ENCODE results near the gene TANK. TPM values are rescaled to one million over a fixed set of nuclear protein-coding genes. Genes with fewer than 3 reads are reported as not detected.

Gene TANK
- total and polyA plus RNA-seq, 2 donors (not counting 1 experiment from before 2014, with no cell fraction given): 96.4 to 104 TPM

GRCh38 chr2:161166538-161167409 lies 6.5 kb downstream of the TANK start:
- H3K27ac ChIP-seq (ENCODE audit: insufficient read depth, low read length): no peak overlapping the region

GRCh38 chr2:161169335-161169734 lies 9.1 kb downstream of the TANK start:
- H3K27ac ChIP-seq (ENCODE audit: insufficient read depth, low read length): no peak overlapping the region
- no peak overlapping the region for H2AFZ ChIP-seq (ENCODE audit: low read length)
- H3K9ac ChIP-seq (ENCODE audit: insufficient read depth, low read length): no peak overlapping the region
- peaks cover 37% of the 10 kb centered on the region for H3K79me2 ChIP-seq (ENCODE audit: control insufficient read depth, insufficient read depth, low read length)
- no peaks in the 10 kb centered on the region for H4K20me1 ChIP-seq (ENCODE audit: control insufficient read depth, extremely low read depth, insufficient read depth, low read length)
- no peak overlapping the region for H3K4me2 ChIP-seq (ENCODE audit: extremely low read depth, insufficient read depth, low read length)
- H3K4me3 ChIP-seq (replicated peaks in 1 of 4; ENCODE audit: control extremely low read depth in 1 of 4, insufficient read depth in 1 of 4, low read depth in 3 of 4, low read length in 4 of 4): no peak overlapping the region
- no peaks in the 10 kb centered on the region for H3K9me3 ChIP-seq (ENCODE audit: control insufficient read depth, insufficient read depth, low read depth, low read length)
- no peaks in the 10 kb centered on the region for H3K27me3 ChIP-seq (ENCODE audit: control insufficient read depth, insufficient read depth, low read length)
- peaks cover 2% of the 10 kb centered on the region for H3K36me3 ChIP-seq (ENCODE audit: control insufficient read depth, insufficient read depth, low read length)
- DNase-seq (ENCODE audit: low read depth in 2 of 2): no peak
- TF ChIP-seq EZH2 (IDR thresholded peaks at IDR 0.05; ENCODE audit: low read length, missing control alignments): no peak
- TF ChIP-seq, protein P1, sequence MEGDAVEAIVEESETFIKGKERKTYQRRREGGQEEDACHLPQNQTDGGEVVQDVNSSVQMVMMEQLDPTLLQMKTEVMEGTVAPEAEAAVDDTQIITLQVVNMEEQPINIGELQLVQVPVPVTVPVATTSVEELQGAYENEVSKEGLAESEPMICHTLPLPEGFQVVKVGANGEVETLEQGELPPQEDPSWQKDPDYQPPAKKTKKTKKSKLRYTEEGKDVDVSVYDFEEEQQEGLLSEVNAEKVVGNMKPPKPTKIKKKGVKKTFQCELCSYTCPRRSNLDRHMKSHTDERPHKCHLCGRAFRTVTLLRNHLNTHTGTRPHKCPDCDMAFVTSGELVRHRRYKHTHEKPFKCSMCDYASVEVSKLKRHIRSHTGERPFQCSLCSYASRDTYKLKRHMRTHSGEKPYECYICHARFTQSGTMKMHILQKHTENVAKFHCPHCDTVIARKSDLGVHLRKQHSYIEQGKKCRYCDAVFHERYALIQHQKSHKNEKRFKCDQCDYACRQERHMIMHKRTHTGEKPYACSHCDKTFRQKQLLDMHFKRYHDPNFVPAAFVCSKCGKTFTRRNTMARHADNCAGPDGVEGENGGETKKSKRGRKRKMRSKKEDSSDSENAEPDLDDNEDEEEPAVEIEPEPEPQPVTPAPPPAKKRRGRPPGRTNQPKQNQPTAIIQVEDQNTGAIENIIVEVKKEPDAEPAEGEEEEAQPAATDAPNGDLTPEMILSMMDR (conservative IDR thresholded peaks at IDR 0.05 in 1 of 2, IDR thresholded peaks at IDR 0.05 in 1 of 2; ENCODE audit: low read depth in 1 of 2, low read length in 2 of 2): no peak
- H3K4me1 ChIP-seq (ENCODE audit: control insufficient read depth, extremely low read depth, insufficient read depth, low read length): peaks cover 8% of the 10 kb centered on the region

More at GRCh38 chr2:161166538-161167409, 6.5 kb downstream of the TANK start:
- H3K9ac ChIP-seq (ENCODE audit: insufficient read depth, low read length): no peak overlapping the region
- H3K9me3 ChIP-seq (ENCODE audit: control insufficient read depth, insufficient read depth, low read depth, low read length): no peaks in the 10 kb centered on the region
- peak in 1 of 2 donors; percentile 71 for DNase-seq (ENCODE audit: low read depth in 2 of 2)
- no peaks in the 10 kb centered on the region for H4K20me1 ChIP-seq (ENCODE audit: control insufficient read depth, extremely low read depth, insufficient read depth, low read length)
- H3K79me2 ChIP-seq (ENCODE audit: control insufficient read depth, insufficient read depth, low read length): peaks cover 50% of the 10 kb centered on the region
- no peaks in the 10 kb centered on the region for H3K27me3 ChIP-seq (ENCODE audit: control insufficient read depth, insufficient read depth, low read length)
- H2AFZ ChIP-seq (ENCODE audit: low read length): no peak overlapping the region
- no peak for TF ChIP-seq EZH2 (IDR thresholded peaks at IDR 0.05; ENCODE audit: low read length, missing control alignments)
- TF ChIP-seq, protein P1 (conservative IDR thresholded peaks at IDR 0.05 in 1 of 2, IDR thresholded peaks at IDR 0.05 in 1 of 2; ENCODE audit: low read depth in 1 of 2, low read length in 2 of 2): no peak
- H3K4me1 ChIP-seq (ENCODE audit: control insufficient read depth, extremely low read depth, insufficient read depth, low read length): peaks cover 8% of the 10 kb centered on the region
- H3K4me3 ChIP-seq (replicated peaks in 1 of 4; ENCODE audit: control extremely low read depth in 1 of 4, insufficient read depth in 1 of 4, low read depth in 3 of 4, low read length in 4 of 4): no peak overlapping the region
- no peak overlapping the region for H3K4me2 ChIP-seq (ENCODE audit: extremely low read depth, insufficient read depth, low read length)
- no peaks in the 10 kb centered on the region for H3K36me3 ChIP-seq (ENCODE audit: control insufficient read depth, insufficient read depth, low read length)

GRCh38 chr2:161170377-161170776 lies 10.1 kb downstream of the TANK start:
- Histone ChIP-seq H3K27ac (ENCODE audit: insufficient read depth, low read length) (no peak overlapping the region), H3K27me3 (ENCODE audit: control insufficient read depth, insufficient read depth, low read length) (no peaks in the 10 kb centered on the region), H4K20me1 (ENCODE audit: control insufficient read depth, extremely low read depth, insufficient read depth, low read length) (no peaks in the 10 kb centered on the region), H3K79me2 (ENCODE audit: control insufficient read depth, insufficient read depth, low read length) (peaks cover 36% of the 10 kb centered on the region), H3K4me1 (ENCODE audit: control insufficient read depth, extremely low read depth, insufficient read depth, low read length) (peaks cover 8% of the 10 kb centered on the region), H3K9me3 (ENCODE audit: control insufficient read depth, insufficient read depth, low read depth, low read length) (no peaks in the 10 kb centered on the region), H2AFZ (ENCODE audit: low read length) (no peak overlapping the region), H3K9ac (ENCODE audit: insufficient read depth, low read length) (no peak overlapping the region), H3K36me3 (ENCODE audit: control insufficient read depth, insufficient read depth, low read length) (peaks cover 2% of the 10 kb centered on the region), H3K4me3 (replicated peaks in 1 of 4; ENCODE audit: control extremely low read depth in 1 of 4, insufficient read depth in 1 of 4, low read depth in 3 of 4, low read length in 4 of 4) (no peak overlapping the region), H3K4me2 (ENCODE audit: extremely low read depth, insufficient read depth, low read length) (no peak overlapping the region)
- TF ChIP-seq, protein P1 (conservative IDR thresholded peaks at IDR 0.05 in 1 of 2, IDR thresholded peaks at IDR 0.05 in 1 of 2; ENCODE audit: low read depth in 1 of 2, low read length in 2 of 2): no peak
- no peak for TF ChIP-seq EZH2 (IDR thresholded peaks at IDR 0.05; ENCODE audit: low read length, missing control alignments)
- no peak for DNase-seq (ENCODE audit: low read depth in 2 of 2)

All from fibroblast of lung (primary cell).